GM21825 (cell line): ENCODE measurements around the gene KRT78.

Experiments used
- ATAC-seq: cut with Tn5 transposase; IDR thresholded peaks from one replicate; pipeline ENCODE4 v1.9.1; 2021; ENCODE audit warnings: mild to moderate bottlenecking, moderate library complexity; ENCODE audit not compliant: unreplicated experiment

Gene KRT78

DNA sequence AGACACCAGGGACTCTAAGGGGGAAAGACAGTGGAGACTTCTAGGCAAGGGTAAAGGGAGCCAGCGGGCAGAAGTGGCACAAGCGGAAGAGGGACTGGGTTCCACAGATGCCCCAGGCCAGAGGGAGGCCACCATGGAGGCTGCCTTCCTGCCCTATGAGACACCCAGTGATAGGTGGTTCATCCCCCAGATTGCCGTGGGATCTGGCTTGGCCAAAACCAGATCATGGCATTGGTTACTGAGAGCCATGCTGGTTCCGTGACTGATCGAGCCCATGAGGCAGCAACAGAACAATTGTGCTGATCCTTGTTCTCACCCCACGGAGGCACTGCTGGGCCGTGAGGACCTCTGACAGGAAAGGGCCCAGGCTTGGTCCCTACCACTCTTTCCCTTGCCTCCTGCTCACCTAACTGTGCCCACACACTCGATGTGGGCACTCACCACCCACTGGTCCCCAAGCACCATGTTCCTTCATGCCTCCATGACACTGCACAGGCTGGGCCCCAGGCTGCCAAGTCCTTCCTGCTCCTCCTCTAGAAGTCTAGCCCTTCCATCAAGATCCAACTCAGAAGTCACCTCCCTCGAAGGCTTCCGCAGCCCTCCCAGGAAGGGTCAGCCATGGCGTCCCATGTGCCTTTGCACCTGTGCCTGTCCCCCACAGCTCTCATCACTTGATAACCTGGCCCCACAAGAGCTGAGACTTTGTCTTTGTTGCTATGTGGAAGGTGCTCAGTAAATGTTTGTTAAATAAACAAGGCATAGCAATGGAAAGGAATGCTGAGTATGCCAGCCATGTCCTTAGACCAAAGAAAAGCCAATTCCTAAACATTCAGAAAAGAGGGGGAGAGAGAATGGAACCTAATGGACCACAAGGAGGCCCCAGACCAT lies 21.9 kb downstream of the KRT78 start:
- no peak for ATAC-seq

DNA sequence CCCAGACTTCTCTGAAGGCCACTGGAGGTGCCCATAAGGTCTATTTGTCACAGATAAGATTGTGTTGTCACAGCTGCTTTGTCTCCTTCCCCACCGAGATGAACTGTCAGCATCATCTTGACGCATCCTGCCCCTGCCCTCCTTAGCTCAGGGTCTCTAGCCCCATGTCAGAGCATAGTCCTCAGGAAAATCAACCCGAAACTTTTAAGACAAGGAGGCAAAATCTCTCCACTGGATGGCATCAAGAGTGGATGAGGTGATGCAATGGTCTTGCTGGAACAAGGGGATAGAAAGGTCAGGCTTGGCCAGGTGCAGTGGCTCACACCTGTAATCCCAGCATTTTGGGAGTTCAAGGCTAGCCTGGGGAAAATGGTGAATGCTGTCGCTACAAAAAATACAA lies 22.8 kb downstream of the KRT78 start:
- no peak for ATAC-seq

DNA sequence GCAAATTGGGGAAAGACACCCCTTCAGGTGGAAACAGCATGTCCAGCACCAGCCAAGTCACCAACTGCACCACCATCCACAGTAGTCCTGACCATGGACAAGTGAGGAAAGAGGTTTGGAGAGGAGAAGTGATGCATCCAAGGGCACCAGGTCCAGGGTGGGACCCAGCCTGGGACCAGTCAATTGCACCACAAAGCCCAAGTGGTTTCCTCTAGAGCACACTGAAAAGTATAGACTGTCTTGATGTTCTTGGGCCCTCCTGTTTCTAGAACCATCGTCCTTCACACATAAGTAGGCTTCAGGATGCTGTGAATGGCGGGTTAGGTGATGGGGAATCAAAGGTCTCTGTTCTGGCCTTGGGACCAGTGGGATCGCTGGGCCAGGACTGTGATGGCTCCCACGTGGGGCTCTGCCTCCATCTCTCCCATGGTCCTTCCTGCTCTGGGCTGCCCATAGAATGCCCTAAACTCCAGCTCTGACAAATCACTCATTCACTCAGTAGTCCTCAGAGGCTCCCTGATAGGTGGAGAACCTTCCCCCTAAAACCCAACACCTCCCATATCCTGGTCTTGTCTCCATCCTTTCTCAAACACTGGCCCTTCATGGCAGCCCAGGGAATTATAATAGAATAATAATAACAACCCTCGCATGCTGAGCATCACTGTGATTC lies 23.9 kb downstream of the KRT78 start:
- ATAC-seq = no peak

DNA sequence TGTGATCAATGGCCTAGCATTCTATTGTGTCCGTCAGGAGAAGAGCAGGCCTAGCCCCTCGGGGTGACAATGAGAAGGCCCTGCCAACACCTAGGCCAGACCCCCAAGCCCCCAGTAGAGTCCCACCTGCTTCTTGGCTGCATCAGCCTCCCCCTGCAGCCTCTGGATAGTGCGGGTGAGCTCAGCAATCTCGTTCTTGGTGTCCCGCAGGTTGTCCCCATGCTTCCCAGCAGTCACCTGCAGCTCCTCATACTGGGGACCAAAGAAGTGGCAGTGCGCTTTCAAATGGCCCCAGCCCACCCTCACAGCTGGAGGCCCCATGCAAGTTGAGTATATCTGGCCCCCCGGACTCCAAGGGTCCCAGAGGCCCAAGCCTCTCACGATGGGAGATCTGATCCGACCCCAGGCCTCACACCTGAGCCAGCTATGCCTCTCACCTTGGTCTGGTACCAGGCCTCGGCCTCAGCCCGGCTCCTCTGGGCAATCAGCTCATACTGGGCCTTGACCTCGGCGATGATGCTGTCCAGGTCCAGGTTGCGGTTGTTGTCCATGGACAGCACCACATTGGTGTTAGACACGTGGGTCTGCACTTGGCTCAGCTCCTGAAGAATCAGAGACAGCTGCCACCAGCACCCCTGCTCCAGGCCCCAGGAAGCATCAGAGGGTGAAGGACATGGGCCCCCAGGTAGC lies 24.9 kb downstream of the KRT78 start:
- ATAC-seq = no peak

DNA sequence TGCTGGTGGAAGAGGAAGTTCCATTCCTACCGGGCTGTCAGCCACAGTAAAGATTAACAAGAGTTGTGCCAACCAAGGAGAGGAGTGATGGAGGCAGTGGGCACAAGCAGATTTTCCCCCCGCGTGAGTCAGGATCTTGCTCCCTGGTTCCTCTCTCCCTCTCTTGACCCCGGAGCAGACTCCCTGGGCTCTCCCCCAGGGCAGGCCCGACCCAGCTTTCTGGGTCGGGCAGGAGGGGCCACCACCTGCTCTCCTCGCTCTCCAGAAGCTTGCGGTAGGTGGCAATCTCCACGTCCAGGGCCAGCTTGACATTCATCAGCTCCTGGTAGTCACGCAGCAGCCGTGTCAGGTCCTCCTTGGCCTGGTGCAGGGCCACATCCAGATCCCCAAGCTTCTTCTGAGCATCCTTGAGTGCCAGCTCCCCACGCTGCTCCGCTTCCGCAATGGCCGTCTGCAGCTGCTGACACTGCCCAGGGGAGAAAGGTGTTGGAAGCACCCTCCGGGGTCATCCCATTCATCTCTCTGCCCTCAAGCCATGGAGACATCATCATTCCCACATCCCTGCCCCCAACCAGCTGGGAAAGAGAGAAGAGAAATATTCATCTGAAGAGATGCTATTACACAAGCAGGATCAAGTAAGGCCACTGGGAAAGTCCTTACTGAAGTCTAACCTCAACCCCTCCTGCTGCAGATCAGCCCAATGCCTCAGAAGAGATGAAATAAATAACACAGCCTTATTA lies 25.9 kb downstream of the KRT78 start:
- ATAC-seq = no peak

DNA sequence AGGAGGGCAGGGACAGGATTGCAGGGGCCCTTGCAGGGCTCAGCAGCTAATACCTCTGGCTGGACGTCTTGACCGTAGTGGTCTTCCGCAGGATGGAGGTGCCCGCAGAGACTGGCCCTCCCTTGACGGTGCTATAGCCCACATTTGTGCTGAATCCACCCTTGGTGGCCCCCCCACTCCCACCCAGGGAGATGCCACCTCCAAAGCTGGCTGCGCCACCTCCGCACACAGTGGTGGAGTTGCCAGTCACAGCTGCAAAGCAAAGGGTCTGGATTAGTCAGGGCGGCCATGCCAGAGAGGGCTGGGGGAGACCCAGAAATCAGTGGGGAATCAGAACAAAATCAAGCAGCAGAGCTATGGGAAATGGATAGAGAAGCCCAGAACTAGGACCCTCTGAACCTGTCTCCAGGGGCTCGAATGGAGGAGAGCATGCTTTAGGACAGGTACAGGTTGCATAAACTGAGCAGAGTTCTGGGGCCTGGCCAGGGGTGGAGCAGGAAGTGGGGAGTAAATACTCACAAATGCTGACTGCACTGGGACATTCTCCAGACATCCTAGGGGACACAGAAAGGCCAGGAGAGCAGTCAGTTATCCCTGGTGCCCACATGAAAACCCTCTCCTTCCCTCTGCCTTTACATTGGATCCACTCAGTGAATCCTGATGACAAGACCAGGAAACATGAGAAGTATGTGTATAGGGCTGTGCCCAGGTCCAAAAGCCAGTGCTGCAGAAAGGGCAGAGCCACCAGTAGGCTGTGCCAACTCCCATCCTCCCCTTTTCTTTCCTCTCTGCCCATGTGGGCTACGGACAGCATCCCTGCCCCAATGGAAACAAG lies 26.8 kb downstream of the KRT78 start:
- ATAC-seq = no peak

DNA sequence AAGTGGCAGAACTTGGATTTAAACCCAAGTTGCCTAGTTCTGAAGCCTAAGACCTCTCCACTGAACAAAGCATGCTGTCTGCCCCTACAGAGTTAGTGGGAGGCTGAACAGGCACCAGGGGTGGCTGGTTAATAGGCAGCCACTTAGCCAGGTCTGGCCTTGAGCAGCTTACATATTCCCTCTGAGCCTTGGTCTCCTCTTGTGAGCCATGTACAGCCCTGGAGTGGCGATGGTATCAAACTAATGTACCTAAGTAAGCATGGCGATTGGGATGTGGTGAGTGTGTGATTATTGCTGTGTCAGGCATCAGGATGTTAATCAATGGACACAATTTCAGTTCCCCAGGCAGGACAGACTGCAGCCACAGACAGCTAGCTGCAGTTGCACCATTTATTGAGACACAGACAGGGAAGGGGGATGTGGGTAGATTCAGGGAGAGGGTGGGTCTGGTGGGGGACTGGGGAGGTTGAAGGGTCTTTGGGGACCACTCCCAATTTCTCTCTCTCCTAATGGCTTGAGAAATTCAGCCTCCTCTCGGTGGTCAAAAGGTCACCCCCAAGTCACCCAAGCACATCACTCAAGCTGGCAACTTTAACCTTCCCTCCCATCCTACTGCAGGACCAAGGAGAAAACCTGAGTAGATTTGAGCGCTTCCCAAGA lies 27.6 kb downstream of the KRT78 start:
- ATAC-seq = no peak

DNA sequence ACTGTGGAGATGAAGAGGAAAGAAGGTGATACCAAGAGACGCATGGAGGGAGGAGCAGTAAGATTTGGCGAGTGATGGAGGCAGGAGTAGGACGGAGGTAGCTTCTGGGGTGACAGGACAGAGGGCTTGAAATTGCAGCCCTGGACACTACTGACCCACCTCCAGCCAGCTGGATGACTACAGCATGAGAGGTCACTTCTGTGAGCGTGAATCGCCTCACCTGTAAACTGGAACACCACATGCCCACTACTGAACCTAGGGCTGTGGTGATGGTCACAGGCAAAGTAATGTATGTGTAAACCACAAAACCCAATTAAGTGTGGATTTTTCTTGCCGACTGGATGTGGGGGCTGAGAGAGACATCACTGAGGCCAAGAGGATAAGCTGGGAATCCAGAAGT lies 28.3 kb downstream of the KRT78 start:
- ATAC-seq = no peak

DNA sequence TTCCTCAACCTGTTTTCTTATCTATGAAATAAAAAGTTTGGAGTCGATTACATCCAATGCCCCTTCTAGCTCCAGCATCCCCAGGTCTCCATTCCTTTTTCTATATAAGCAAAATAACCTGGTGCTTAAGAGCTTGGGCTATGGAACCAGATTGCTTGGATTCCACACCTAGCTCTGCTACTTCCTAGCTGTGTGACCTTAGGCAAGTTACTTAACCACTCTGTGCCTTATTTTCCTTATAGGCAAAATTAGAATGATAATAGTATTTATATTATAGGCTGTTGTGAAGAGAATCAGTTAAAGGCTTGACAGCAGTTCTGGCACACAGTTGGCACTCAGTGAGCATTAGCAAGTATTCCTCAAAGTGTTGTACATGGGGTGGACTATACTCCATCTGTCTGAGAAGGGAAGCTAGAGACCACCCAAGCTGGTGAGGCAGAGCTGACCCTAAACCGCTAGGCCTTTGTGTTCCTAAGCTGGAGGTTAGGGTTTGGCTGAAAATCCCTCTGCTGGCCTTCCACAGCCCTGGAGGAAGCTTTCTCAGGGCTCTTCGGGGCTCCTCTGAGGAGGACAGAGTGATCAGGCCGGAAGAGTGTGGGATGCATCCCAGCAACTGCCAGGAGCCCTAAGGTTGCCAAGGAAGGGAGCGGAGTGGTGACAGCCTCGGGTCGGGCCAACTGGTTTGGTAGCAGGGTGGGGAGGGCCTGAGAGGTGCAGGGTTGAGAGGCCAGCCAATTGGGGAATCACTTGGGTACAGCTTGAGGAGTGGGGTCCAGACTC lies 28.9 kb downstream of the KRT78 start:
- ATAC-seq = no peak

DNA sequence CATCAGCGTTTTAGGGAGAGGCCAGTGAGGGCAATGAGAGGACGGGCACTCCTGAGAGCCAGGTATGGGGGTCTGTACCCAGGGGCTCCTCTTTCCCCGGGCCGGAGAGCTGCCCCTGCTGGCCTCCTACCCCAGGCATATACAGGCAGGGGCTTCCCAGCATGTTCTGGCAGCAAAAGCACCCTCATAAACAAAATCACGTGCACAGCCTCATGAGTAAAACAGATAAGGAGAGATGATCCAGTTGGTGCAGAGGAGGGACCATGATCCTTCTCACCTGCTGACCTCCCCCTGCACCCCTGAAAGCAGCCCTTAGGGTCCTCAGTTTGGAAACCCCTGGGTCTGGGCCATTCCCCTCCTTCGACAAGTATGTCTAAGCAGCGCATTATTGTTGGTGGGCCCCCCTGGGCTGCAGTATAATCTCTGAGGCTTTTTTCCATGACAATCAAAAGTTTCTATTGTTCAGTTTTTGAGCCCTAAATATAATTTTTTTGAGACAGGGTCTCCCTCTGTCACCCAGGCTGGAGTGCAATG lies 29.8 kb downstream of the KRT78 start:
- ATAC-seq = no peak

DNA sequence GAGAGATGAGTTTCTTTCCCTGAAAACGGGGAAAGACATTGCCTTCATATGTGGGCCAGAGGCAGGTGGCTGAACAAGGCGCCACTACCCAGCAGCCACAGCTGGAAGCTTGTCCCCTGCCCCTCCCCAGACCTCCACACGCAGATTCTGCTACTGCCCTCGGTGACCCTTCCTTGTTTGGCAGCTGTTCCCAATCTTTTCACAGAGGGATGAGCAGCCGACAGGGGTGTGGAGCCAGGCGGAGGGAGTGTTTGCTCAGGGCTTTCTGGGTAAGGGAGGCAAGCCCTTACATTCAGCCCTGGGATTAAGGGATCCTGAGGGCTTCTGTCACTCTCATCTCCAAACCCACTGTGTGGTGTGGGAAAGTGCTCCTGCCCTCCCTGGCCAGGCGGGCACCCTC lies 30.4 kb downstream of the KRT78 start:
- ATAC-seq = no peak

DNA sequence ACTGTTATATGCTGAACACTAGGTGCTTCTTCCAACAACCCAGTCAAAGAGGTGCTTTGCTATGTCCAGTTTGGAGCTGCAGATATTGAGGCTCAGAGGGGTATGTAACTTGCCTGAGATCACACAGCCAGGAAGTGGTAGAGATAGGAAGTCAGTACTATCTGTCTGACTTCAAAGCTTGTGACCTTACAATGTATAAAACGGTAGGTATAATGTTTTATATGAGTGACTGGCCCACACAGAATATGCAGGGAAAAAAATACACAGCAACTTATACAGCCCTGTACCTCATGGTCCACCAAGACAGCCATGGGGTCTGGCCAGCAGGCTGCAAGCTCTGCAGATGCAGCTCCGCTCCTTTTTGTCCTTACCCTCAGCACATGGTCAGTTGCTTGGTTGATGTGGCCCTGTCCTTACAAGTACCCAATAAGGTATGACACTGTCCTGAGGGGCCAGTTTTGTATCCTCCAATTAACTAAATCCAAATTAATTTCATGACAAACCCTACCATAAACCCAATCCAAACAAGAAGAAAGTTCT lies 31.0 kb downstream of the KRT78 start:
- no peak for ATAC-seq

DNA sequence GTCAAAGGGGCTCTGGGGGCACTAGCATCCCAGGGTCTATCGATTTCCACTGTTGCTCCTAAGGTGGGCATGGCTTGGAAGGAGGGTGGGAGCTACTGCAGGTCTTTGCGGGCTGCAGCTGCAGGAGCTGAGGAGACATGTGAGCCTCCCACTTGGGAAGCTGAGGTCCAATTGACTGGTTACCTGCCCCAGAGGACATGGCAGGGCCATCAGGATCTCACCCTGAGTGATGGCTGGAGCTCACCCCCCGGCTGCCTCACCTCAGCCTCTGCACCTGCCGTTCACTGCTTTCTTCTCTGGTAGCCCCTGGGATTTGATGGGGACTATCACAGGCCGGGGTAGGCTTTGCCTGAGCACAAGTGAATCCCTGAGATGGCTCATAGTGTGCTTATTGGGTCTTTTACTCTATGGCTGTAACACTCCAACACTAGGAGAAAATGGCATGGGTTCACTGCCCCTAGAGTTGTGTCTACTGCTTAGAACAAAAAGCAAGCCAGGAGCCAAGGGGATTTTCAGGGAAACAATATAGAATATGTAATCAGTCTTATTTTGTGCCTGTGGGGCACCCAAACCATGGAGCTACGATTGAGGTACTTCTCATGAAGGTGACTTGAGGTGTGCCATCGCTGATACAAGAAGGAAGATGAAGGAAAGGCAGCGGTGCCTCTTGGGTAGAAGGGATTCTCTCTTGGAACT lies 31.6 kb downstream of the KRT78 start:
- ATAC-seq = no peak

DNA sequence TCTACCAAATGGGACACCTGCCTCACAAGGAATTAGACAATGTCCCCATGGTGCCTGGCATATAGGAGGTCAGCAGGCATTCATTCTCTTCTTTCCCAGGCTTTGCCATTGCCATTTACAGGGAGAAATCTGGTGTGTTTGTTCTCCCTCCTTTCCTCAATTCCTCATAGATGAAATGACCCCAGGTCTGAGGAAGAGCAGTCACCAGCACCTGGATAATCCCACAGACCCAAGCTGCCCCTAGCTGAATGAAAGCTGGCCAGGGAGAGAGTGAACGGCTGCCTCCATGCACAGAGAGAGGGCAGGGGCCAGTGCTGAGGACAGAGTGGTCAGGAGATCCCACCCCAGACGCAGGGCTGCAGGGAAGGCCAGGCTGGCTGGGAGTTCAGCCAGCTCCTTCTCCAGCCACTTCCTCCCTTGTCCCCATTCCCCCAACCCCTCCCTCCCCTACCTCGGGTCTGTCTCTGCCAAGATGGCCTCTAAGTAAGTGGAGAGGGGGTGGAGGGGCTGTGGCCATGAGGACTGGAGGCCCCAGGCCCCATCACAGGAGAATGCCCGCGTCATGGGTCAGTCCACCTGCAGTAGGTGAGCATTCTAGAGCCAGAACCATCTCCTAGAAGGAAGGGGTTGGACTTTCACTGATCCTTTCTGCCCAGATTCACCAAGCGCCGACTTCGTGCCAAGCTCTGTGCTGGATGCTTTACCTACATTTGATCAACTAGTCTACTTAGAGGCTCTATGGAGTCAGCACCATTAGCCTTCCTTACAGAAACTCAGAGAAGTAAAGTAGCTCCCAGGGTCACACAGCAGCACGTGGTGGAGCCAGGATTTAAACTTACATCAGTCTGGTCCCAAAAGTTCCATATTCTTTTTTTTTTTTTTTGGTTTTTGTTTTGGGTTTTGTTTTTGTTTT lies 32.9 kb downstream of the KRT78 start:
- ATAC-seq = no peak

DNA sequence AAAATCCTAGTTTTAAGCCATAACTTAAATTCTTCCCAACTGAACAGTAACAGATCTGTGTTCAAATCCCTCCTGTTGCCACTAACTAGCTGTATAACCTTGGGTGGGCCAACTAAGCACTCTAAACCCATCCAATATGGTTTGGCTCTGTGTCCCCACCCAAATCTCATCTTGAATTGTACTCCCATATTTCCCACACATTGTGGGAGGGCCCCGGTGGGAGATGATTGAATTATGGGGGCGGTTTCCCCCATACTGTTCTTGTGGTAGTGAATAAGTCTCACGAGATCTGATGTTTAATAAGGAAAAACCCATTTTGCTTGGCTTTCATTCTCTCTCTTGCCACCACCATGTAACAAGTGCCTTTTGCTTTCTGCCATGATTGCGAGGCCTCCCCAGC lies 33.6 kb downstream of the KRT78 start:
- ATAC-seq = no peak

DNA sequence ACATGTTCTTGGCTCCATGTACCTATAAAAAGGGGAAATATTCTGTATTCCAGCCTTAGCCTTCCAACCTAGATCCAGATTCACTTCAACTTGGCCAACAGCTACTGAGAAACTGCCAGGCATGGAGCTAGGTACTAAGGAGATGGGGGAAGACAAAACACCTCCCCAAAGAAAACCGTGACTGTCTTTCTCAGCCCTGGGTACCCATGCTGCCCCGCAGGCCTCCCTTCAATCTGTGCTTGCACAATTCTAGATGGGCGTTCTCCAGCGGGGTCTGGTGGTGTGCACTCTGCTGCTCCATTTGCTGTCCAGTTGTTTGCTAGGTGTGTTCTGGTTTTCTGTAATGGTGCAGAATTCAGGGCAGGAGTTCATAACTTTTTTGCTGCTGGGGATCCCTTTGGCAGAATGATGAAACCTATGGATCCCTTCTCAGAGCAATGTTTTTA lies 34.1 kb downstream of the KRT78 start:
- ATAC-seq = no peak
